Loucy (cell line): ENCODE results near the gene DAGLA.

ENCODE experiments used
- H2AFZ ChIP-seq: fragments of 200-600 bp; sonication (generic); 2 replicates; pipeline ENCODE4 v1.6.0; 2016; ENCODE audit warnings: antibody characterized with exemption, mild to moderate bottlenecking, low read length, moderate library complexity
- H3F3A ChIP-seq: fragments of 200-600 bp; 2 replicates; pipeline ENCODE4 v1.6.0; 2016; ENCODE audit warnings: antibody characterized with exemption, low read depth, mild to moderate bottlenecking
- H3K27me3 ChIP-seq: fragments of 200-600 bp; sonication (generic); 2 replicates; pipeline ENCODE4 v1.6.1; 2014; ENCODE audit warnings: low read length, mild to moderate bottlenecking; ENCODE audit not compliant: insufficient read depth, poor library complexity, severe bottlenecking
- H3K36me3 ChIP-seq: fragments of 200-600 bp; sonication (generic); 2 replicates; pipeline ENCODE4 v1.6.1; 2016; ENCODE audit warnings: low read length; ENCODE audit not compliant: insufficient read depth
- H3K4me1 ChIP-seq: fragments of 200-600 bp; sonication (generic); 2 replicates; pipeline ENCODE4 v1.5.1; 2014; ENCODE audit warnings: low read length, mild to moderate bottlenecking; ENCODE audit not compliant: insufficient read depth, poor library complexity, severe bottlenecking
- H3K4me2 ChIP-seq: fragments of 200-600 bp; sonication (generic); 2 replicates; pipeline ENCODE4 v1.6.0; 2014; ENCODE audit warnings: antibody characterized with exemption, low read length, low read depth, mild to moderate bottlenecking; ENCODE audit not compliant: poor library complexity, severe bottlenecking
- H3K4me3 ChIP-seq: fragments of 200-600 bp; sonication (generic); 2 replicates; pipeline ENCODE4 v1.5.1; 2014; ENCODE audit warnings: low read length, mild to moderate bottlenecking, mixed read lengths; ENCODE audit not compliant: poor library complexity, severe bottlenecking
- H3K79me2 ChIP-seq: fragments of 200-600 bp; sonication (generic); 2 replicates; pipeline ENCODE4 v1.6.1; 2014; ENCODE audit warnings: low read length; ENCODE audit not compliant: insufficient read depth
- H3K9ac ChIP-seq: fragments of 200-600 bp; sonication (generic); 2 replicates; pipeline ENCODE4 v1.6.0; 2014; ENCODE audit warnings: mild to moderate bottlenecking, low read depth, low read length, moderate library complexity; ENCODE audit not compliant: poor library complexity, severe bottlenecking
- H3K9me2 ChIP-seq: fragments of 200-600 bp; sonication (generic); replicated peaks from 2 replicates; pipeline ENCODE4 v1.6.1; 2016; ENCODE audit warnings: low read depth, low read length, mixed read lengths
- H3K9me3 ChIP-seq: fragments of 200-600 bp; sonication (generic); 2 replicates; pipeline ENCODE4 v1.6.1; 2014; ENCODE audit warnings: mild to moderate bottlenecking, antibody characterized with exemption, low read length, low read depth; ENCODE audit not compliant: insufficient read depth
- H4K20me1 ChIP-seq: fragments of 200-600 bp; sonication (generic); 2 replicates; pipeline ENCODE4 v1.6.0; 2014; ENCODE audit warnings: antibody characterized with exemption, low read length, mild to moderate bottlenecking; ENCODE audit not compliant: insufficient read depth, poor library complexity, severe bottlenecking
- EZH2phosphoT487 ChIP-seq: fragments of 200-600 bp; IDR thresholded peaks from 2 replicates; pipeline ENCODE4 v1.6.1; 2018; ENCODE audit warnings: antibody characterized with exemption, mild to moderate bottlenecking, moderate library complexity, borderline replicate concordance
- TF ChIP-seq, protein P1 (sequence below): fragments of 200-600 bp; sonication (generic); conservative IDR thresholded peaks from 2 replicates; pipeline ENCODE4 v1.5.1; 2014; ENCODE audit warnings: mild to moderate bottlenecking, antibody characterized with exemption, low read length

DAGLA gene

DNA sequence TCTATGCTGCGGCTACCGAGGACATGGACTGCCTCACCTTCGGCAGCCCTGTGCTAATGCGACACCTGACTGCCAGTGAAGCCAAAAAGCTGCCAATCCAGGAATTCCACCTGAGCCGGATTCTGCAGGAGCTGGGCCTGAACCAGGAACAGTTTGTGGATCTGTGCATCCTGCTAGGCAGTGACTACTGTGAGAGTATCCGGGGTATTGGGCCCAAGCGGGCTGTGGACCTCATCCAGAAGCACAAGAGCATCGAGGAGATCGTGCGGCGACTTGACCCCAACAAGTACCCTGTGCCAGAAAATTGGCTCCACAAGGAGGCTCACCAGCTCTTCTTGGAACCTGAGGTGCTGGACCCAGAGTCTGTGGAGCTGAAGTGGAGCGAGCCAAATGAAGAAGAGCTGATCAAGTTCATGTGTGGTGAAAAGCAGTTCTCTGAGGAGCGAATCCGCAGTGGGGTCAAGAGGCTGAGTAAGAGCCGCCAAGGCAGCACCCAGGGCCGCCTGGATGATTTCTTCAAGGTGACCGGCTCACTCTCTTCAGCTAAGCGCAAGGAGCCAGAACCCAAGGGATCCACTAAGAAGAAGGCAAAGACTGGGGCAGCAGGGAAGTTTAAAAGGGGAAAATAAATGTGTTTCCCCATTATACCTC is 115.8 kb downstream of the DAGLA start:
- H3K9ac ChIP-seq, result peak overlapping the region; percentile 58

More for the DNA sequence above, 115.8 kb downstream of the DAGLA start:
- Histone ChIP-seq H4K20me1 (peaks cover 45% of the 10 kb centered on the region), H3K9me2 (no peaks in the 10 kb centered on the region), H3K9me3 (no peaks in the 10 kb centered on the region), H3K79me2 (peaks cover 79% of the 10 kb centered on the region), H2AFZ (no peak overlapping the region), H3K4me1 (peaks cover 32% of the 10 kb centered on the region), H3K4me2 (peak overlapping the region; percentile 90), H3K36me3 (peaks cover 25% of the 10 kb centered on the region; the same call in 1 of the 2 replicates), H3K27me3 (peaks cover 5% of the 10 kb centered on the region), H3K4me3 (no peak overlapping the region), H3F3A (peaks cover 4% of the 10 kb centered on the region; the same call in 1 of the 2 replicates)
- TF ChIP-seq, protein P1, sequence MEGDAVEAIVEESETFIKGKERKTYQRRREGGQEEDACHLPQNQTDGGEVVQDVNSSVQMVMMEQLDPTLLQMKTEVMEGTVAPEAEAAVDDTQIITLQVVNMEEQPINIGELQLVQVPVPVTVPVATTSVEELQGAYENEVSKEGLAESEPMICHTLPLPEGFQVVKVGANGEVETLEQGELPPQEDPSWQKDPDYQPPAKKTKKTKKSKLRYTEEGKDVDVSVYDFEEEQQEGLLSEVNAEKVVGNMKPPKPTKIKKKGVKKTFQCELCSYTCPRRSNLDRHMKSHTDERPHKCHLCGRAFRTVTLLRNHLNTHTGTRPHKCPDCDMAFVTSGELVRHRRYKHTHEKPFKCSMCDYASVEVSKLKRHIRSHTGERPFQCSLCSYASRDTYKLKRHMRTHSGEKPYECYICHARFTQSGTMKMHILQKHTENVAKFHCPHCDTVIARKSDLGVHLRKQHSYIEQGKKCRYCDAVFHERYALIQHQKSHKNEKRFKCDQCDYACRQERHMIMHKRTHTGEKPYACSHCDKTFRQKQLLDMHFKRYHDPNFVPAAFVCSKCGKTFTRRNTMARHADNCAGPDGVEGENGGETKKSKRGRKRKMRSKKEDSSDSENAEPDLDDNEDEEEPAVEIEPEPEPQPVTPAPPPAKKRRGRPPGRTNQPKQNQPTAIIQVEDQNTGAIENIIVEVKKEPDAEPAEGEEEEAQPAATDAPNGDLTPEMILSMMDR, result no peak
- TF ChIP-seq EZH2phosphoT487, result no peak
